ACHN (cell line): ENCODE data around the gene ECD.

Experiments
- DNase-seq: peaks from one replicate; pipeline ENCODE4 v3.0.0-alpha.2; 2015
- in situ Hi-C: cut with HindIII; loops from 2 replicates; pipeline ENCODE4 v1.10.0; 2017; ENCODE audit warnings: low sequenced_read_pairs, low pct_ligation_motif_present, low pct_unique_long_range_greater_than_20kb

The ECD gene

DNA sequence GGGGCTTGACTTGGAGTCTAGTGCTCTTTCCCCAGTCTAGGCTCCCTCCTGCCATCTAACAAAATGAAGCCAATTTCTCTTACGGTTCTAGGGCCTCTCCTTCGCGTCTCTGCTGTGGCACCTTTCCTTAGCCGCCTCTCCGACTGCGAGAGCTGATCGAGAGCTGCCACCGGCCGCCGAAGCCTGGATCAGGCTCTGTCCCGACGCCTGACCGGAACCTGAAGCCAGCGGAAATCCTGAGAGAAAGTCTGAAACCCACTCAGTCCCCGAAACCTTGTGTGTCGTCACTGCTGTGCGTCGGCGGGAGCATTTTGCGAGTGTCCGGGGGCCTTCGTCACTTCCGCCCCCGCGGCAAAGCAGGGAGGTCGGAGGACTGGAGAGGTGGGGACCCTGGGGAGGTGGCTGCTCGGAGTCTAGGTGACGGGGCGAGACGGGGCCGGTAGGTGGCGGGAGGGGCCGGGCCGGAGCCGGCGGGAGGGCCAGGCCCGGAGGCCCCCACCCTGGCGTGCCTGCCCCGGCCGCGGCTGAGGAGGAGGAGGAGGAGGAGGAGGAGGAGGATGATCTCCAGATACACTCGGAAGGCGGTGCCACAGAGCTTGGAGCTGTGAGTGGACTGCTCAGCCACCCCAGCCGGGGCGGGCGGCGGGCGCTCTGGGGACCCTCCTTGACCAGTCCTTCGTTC is at the start of gene ECD, which contains the start of gene FAM149B1:
Gene ECD (minus strand): TSS at position 226 of the 682 bp plus-strand sequence. CDS start 4,071 bp downstream, outside the sequence.
Gene FAM149B1 (plus strand): TSS at position 337 of the 682 bp plus-strand sequence. CDS start 221 bp downstream, at position 558.
- in situ Hi-C loops, result no loop called here
- peak; percentile 99 for DNase-seq

GRCh38 chr10:73215749-73216148 is 47.9 kb upstream of the ECD start:
- in situ Hi-C loops, result no loop called here
- no peak for DNase-seq

DNA sequence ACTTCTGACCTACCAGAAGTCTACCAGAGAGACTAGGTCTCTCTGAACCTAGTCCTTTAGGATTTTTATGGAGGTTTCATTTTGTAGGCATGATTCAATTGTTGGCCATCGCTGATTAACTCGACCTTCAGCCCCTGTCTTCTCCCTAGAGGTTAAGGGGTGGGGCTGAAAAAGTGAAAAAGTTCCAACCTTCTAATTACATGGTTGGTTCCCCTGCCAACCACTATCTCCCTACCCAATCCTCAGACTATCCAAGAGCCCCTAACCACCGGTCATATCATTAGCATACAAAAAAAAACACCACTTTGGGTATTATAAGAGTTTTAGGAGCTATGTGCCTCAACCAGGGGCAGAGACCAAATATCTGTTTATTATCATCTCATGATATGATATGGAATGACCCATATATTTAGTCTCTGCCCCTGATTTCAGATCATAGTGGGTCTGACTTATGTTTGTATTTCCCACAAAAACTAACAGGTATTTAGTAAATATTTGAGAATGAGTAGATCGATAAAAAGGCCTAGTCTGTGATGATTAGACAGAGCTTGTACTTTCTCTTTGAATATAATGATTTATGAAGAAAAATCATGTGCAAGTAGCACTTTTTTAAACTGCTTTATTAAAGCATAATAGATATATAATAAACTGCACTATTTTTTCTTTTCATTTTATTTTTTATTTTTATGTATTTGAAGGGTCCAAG is 43.5 kb upstream of the ECD start:
- in situ Hi-C loops, result no loop called here
- no peak for DNase-seq

DNA sequence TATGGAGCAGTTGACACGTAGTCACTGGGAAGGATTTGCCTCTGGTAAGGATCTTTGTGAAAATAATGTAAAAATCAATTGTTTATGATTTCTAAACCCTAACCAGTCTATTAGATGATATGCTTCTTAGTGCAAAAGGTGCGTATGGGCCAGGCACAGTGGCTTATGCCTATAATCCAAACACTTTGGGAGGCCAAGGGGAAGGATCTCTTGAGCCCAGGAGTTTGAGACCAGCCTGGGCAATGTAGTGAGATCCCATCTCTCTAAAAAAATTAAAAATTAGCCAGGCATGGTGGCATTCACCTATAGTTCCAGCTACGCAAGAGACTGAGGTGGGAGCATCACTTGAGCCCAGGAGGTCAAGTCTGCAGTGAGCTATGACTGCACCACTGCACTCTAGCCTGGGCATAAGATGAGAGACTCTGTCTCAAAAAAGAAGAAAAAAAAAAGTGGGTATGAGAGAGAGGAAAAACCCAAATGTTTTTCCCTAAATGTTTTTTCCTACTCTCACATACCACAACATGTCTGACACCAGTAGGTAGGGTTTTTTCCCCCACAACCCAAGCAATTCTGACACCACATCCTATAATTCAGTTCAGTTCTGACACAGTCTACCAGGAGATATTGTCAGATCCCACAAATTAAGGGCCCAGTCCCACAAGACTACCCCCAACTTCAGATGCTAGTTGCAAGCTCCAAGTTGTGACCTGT is 42.7 kb upstream of the ECD start:
- DNase-seq, result no peak
- in situ Hi-C loops, result no loop called here

GRCh38 chr10:73209705-73210104 is 41.9 kb upstream of the ECD start:
- in situ Hi-C loops, result no loop called here

DNA sequence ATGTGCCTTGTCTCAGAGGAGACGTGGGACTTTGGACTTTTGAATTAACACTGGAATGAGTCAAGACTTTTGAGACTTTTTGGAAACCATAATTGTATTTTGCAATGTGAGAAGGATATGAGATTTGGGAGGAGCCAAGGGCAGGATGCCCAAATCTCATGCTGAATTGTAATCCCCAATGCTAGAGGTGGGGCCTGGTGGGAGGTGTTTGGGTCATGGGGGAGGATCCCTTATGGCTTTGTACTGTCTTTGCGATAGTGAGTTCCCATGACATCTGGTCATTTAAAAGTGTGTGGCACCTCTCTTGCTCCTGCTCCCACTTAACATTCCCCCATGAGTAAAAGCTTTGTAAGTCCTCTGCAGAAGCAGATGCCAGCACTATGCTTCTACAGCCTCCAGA is 40.1 kb upstream of the ECD start:
- in situ Hi-C loops, result no loop called here
- no peak for DNase-seq

More at GRCh38 chr10:73209705-73210104, 41.9 kb upstream of the ECD start:
- DNase-seq, result peak; percentile 62

GRCh38 chr10:73206385-73206784 is 38.6 kb upstream of the ECD start:
- in situ Hi-C loops, result no loop called here
- DNase-seq, result no peak

- in situ Hi-C loops, result no loop called here
These were observed 38.1 kb upstream of the ECD start for GRCh38 chr10:73205890-73206289.

GRCh38 chr10:73205081-73205480 is 37.3 kb upstream of the ECD start:
- no peak for DNase-seq
- in situ Hi-C loops, result no loop called here

More at GRCh38 chr10:73205890-73206289, 38.1 kb upstream of the ECD start:
- no peak for DNase-seq

- in situ Hi-C loops, result no loop called here
- DNase-seq, result no peak
These were observed 22.4 kb upstream of the ECD start for GRCh38 chr10:73190188-73190587.

DNA sequence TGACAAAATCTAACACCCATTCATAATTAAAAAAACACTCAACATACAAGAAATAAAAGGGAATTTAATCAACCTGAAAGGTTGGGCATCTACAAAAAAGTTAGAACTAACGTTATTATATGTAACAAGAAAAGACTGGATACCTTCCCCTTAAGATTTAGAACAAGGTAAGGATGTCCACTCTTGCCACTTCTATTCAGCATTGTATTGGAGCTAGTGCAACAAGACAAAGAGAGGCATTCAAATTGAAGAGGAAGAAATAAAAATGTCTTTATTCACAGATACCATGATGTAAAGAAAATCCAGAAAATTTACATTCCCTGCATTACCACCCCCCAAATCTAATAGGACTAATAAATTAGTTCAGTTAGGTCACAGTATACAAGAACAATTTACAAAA is 18.5 kb upstream of the ECD start:
- in situ Hi-C loops, result no loop called here

DNA sequence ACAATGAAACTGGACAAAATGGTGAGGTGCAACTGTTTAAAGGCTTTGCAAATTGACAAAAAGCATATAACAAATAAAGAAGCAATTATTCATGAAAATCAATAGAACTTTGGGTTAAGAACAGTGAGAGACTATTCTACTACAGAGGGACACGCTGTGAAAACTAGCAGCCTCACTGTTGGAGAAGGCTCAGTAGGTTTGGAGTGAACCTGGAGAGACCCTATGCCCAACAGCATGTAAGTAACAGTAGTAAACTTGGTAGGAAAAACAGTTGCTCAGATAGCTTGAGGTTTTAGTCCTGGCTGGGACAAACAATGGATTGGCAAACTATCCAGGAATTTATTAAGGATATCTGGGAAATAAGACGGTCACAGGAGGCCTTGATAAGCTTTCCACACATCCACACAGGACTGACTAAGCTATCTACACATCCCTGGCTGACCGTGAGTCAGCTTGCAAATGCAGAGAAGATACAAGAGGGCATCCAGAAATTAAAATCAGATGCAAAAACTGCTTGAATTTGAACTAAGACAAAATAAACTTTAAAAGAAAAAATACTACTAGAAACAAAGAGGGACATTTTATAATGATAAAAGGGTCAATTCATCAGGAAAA is 16.0 kb upstream of the ECD start:
- no peak for DNase-seq
- in situ Hi-C loops, result no loop called here

More for the DNA sequence above, 18.5 kb upstream of the ECD start:
- no peak for DNase-seq

- no peak for DNase-seq
- in situ Hi-C loops, result no loop called here
These were observed 14.8 kb upstream of the ECD start for GRCh38 chr10:73182568-73182967.

DNA sequence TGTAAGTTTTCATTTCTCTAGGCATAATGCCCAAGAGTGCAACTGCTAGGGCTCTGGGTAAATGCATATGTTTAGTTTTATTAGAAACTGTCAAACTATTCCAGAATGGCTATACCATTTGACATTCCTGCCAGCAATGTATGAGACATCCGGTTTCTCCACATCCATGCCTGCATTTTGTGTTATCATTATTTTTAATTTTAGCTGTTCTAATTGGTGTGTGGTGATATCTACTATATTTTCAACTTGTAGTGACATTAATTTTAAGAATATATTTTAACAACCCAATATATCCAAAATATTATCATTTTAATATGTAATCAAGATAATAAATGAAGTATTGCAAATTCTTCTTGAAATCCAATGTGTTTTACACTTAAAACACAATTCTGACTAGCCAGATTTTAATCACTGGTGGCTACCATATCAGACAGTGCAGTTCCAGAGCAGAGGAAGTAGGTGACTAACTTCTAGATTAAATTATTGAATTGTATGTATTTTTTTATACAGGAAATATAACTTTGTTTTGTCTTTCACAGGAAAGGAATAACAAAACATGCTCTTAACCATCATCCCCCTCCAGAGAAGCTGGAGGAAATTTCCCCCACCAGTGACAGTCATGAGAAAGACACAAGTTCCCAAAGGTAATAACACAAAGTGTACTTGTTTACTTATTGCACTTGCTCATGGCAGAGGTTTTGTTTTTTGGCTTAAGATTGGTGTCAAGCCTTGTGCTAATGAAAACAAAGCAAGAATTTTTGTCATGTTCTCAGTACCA is 6.5 kb upstream of the ECD start:
- DNase-seq, result no peak
- in situ Hi-C loops, result no loop called here

- in situ Hi-C loops, result no loop called here
- no peak for DNase-seq
These were observed 5.1 kb upstream of the ECD start for GRCh38 chr10:73172867-73173266.

GRCh38 chr10:73169320-73169719 is 1.5 kb upstream of the ECD start:
- no peak for DNase-seq
- in situ Hi-C loops, result no loop called here

DNA sequence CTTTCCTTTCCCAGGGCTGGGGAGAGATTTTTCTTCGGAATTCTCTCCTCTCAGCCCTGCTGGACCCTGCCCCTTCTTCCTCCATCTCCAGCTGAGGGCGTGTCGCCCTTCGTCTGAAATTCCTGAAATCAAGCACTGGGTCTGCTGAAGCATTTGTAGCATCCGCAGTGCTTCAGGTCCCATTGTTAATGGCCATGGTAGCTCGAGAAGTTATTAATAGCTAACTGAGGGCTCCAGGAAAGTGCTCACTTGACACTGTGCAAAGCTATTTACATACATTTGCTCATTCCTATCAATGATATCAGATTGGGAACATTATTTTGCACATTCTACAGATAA is 626 bp upstream of the ECD start:
- in situ Hi-C loops, result no loop called here
- peak; percentile 86 for DNase-seq

DNA sequence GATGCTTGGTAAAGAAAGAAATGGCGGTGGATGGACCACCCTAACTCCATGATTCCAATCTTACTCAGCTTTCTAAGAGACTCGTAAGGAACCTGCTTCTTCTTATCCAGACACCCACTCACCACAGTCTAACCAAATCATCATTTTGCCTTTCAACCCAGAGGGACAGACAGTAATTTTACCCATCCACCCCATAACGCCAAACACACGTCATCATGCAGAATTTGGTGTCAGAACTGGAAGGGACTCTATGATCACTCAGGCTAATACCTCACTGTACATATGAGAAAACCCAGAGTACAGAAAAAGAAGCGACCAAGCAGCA is 388 bp downstream of the ECD start:
- in situ Hi-C loops, result no loop called here
- peak; percentile 31 for DNase-seq

DNA sequence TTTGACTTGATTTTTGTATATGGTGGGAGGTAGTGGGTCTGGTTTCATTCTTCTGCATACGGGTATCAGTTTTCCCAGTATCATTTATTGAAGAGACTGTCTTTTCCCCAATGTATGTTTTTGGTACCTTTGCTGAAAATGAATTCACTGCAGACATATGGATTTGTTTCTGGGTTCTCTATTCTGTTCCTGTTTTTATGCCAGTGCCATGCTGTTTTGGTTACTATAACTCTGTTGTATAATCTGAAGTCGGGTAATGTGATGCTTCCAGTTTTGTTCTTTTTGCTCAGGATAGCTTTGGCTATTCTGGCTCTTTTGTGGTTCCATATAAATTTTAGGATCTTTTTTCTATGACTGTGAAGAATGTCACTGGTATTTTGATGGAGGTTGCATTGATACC is 836 bp downstream of the ECD start:
- DNase-seq, result no peak
- in situ Hi-C loops, result no loop called here
